ENCODE results near the gene TGFBRAP1. TPM values are rescaled to one million over a fixed set of nuclear protein-coding genes. Genes with fewer than 3 reads are reported as not detected.

Gene TGFBRAP1
- total and polyA plus RNA-seq, 9 of the 15 experiments (the other 6 are each of a cell fraction or from before 2014, with no cell fraction given), result 3.7 to 18.0 (median 11.0) TPM

GRCh38 chr2:105369777-105370690, 40.5 kb upstream of the TGFBRAP1 start (continued):
- no peak for TF ChIP-seq RBM25 (IDR thresholded peaks at IDR 0.05; ENCODE audit: low read depth, low read length, severe bottlenecking)
- TF ChIP-seq CBX5 (IDR thresholded peaks at IDR 0.05; ENCODE audit: borderline replicate concordance, low read depth), result no peak

GRCh38 chr2:105368759-105369408, 39.3 kb upstream of the TGFBRAP1 start:
- no peak for DNase-seq (ENCODE audit: extremely low read depth in 1 of 4, low spot score in 3 of 4)
- H3K4me1 ChIP-seq (replicated peaks in 1 of 2; ENCODE audit: control insufficient read depth in 2 of 2, insufficient read depth in 2 of 2, low read length in 2 of 2), result peaks cover 0 to 4% of the 10 kb centered on the region in 2 experiments; a peak in 2 of 5 replicates
- ATAC-seq, result no peak
- intact Hi-C loops (cut with micrococcal nuclease) (loop anchor here (1.0 kb wide), 1 partner anchor 152 kb away; no protein-coding TSS in a partner anchor), in situ Hi-C loops (cut with MboI) (no loop called here)
- POLR2A ChIA-PET, result interaction anchor here (0.8 to 0.9 kb wide), 2 partner anchors 22 to 151 kb away, joined by 3 read pairs; no protein-coding TSS in a partner anchor
- CTCF ChIA-PET (ENCODE audit: low intra/inter-chr PET ratio), result interaction anchor here (0.7 to 4.1 kb wide), 4 partner anchors 87 to 535 kb away, joined by 3 to 117 read pairs (median 8); no protein-coding TSS in a partner anchor
- no peak overlapping the region for H3K27ac ChIP-seq (ENCODE audit: extremely low read depth, low read depth, low read length)
- 71% methylated on average over 8 of the region's 8 CpGs for WGBS (ENCODE audit: insufficient coverage, low coverage, missing lambda C conversion rate)
- no peak for FAIRE-seq
- TF ChIP-seq ATF6 (CRISPR knock-in tag; IDR thresholded peaks at IDR 0.05) (no peak), SMARCA5 (IDR thresholded peaks at IDR 0.05) (no peak), CBFA2T3 (IDR thresholded peaks at IDR 0.05) (no peak), ETS2 (tag; IDR thresholded peaks at IDR 0.05; ENCODE audit: borderline replicate concordance, poor library complexity, severe bottlenecking) (no peak), RBM14 (IDR thresholded peaks at IDR 0.05; ENCODE audit: borderline replicate concordance, insufficient read depth, low read depth, low read length) (no peak), ZNF133 (CRISPR knock-in tag; IDR thresholded peaks at IDR 0.05) (no peak), ZNF644 (tag; IDR thresholded peaks at IDR 0.05; ENCODE audit: low read depth) (no peak), PCBP2 (IDR thresholded peaks at IDR 0.05; ENCODE audit: low read depth, low read length, poor library complexity, severe bottlenecking) (no peak), THAP7 (CRISPR knock-in tag; IDR thresholded peaks at IDR 0.05) (no peak), SMARCB1 (IDR thresholded peaks at IDR 0.05; ENCODE audit: insufficient read length, low read depth) (no peak), ZKSCAN8 (CRISPR knock-in tag; IDR thresholded peaks at IDR 0.05) (no peak), POLR3G (IDR thresholded peaks at IDR 0.05; ENCODE audit: extremely low read depth, insufficient read length, insufficient replicate concordance) (no peak), ZNF384 (IDR thresholded peaks at IDR 0.05; ENCODE audit: low read depth, low read length) (no peak)
- H3K27me3 ChIP-seq (ENCODE audit: control insufficient read depth in 2 of 2, insufficient read depth in 2 of 2, low read length in 2 of 2), result no peaks in the 10 kb centered on the region
- no peak overlapping the region for H3K9ac ChIP-seq (ENCODE audit: insufficient read depth in 1 of 2, low read depth in 2 of 2, low read length in 2 of 2)
- H3K4me2 ChIP-seq (ENCODE audit: insufficient read depth, low read length), result no peak overlapping the region
- BruUV-seq (replicated peaks), result no TSS peak
- no peaks in the 10 kb centered on the region for H3K79me2 ChIP-seq (ENCODE audit: control insufficient read depth, insufficient read depth, low read length)
- no peaks in the 10 kb centered on the region for H3K9me1 ChIP-seq (ENCODE audit: control insufficient read depth, insufficient read depth, low read length)
- no peak overlapping the region for H2AFZ ChIP-seq (ENCODE audit: low read depth, low read length)
- H3K36me3 ChIP-seq (ENCODE audit: control insufficient read depth, insufficient read depth, low read length), result peaks cover 71% of the 10 kb centered on the region; the same call in 2 of the 3 replicates
- H4K20me1 ChIP-seq (replicated peaks; ENCODE audit: control insufficient read depth, insufficient read depth, low read length), result no peaks in the 10 kb centered on the region
- H3K4me3 ChIP-seq, result no peak overlapping the region
- H3K9me3 ChIP-seq (replicated peaks; ENCODE audit: control insufficient read depth, insufficient read depth, low read depth, low read length), result no peaks in the 10 kb centered on the region
